ENCODE data around the gene RNF224. TPM values are rescaled to one million over a fixed set of nuclear protein-coding genes. Genes with fewer than 3 reads are reported as not detected.

RNF224 gene
- total and polyA plus RNA-seq, 2 of the 13 experiments (the other 11 are each of a cell fraction or from before 2014, with no cell fraction given), result 0.09 TPM; not detected in 1

GRCh38 chr9:137236238-137236935 is 9.1 kb downstream of the RNF224 start (continued):
- TF ChIP-seq SNAPC4 (CRISPR knock-in tag; IDR thresholded peaks at IDR 0.05), result peak; percentile 42; the same call in 1 of the 2 replicates
- no peak for TF ChIP-seq SOX6 (IDR thresholded peaks at IDR 0.05)
- TF ChIP-seq SOX6 (CRISPR knock-in tag; IDR thresholded peaks at IDR 0.05), result peak; percentile 74
- peak; percentile 23; the same call in 1 of the 2 replicates for TF ChIP-seq NCOR1 (IDR thresholded peaks at IDR 0.05; ENCODE audit: borderline replicate concordance, low read length)
- TF ChIP-seq SP5 (CRISPR knock-in tag; IDR thresholded peaks at IDR 0.05; ENCODE audit: borderline replicate concordance, low read depth), result peak; percentile 67; the same call in 1 of the 2 replicates
- peak; percentile 89 for TF ChIP-seq MED1 (CRISPR knock-in tag; IDR thresholded peaks at IDR 0.05)
- no peak for TF ChIP-seq ZNF230 (CRISPR knock-in tag; IDR thresholded peaks at IDR 0.05)
- TF ChIP-seq EP300 (IDR thresholded peaks at IDR 0.05; ENCODE audit: low read depth in 2 of 2, low read length in 2 of 2), result peak in 1 of 2 experiments; percentile 52; a peak in 2 of 4 replicates
- TF ChIP-seq EP300 (CRISPR knock-in tag; IDR thresholded peaks at IDR 0.05; ENCODE audit: borderline replicate concordance), result no peak; the same call in 1 of the 2 replicates
- no peak for TF ChIP-seq ZNF652 (CRISPR knock-in tag; IDR thresholded peaks at IDR 0.05; ENCODE audit: borderline replicate concordance, low read depth)
- no peak for TF ChIP-seq ZNF891 (CRISPR knock-in tag; IDR thresholded peaks at IDR 0.05)
- TF ChIP-seq THAP9 (CRISPR knock-in tag; IDR thresholded peaks at IDR 0.05; ENCODE audit: borderline replicate concordance), result peak; percentile 60
- TF ChIP-seq HMGA1 (CRISPR knock-in tag; conservative IDR thresholded peaks at IDR 0.05), result no peak
- TF ChIP-seq RNF2 (conservative IDR thresholded peaks at IDR 0.05; ENCODE audit: low read depth), result no peak
- TF ChIP-seq AKAP8 (CRISPR knock-in tag; IDR thresholded peaks at IDR 0.05), result peak; percentile 99
- no peak for TF ChIP-seq TRAFD1 (CRISPR knock-in tag; IDR thresholded peaks at IDR 0.05; ENCODE audit: borderline replicate concordance)
- peak; percentile 69 to 85; a peak in 3 of 4 replicates for TF ChIP-seq NR2F1 (CRISPR knock-in tag; IDR thresholded peaks at IDR 0.05)
- TF ChIP-seq ZNF205 (CRISPR knock-in tag; IDR thresholded peaks at IDR 0.05), result peak; percentile 70; the same call in 1 of the 2 replicates
- peak; percentile 68; the same call in 1 of the 2 replicates for TF ChIP-seq ZBTB25 (CRISPR knock-in tag; IDR thresholded peaks at IDR 0.05)
